ENCODE measurements around the gene SYCP2L. TPM values are rescaled to one million over a fixed set of nuclear protein-coding genes. Genes with fewer than 3 reads are reported as not detected.

The SYCP2L gene
- total RNA-seq (2022; extraction: Qiagen RNA extraction; ENCODE audit: low read depth): 2.4 to 3.9 TPM (median 3.6 TPM) in 5 replicates

GRCh38 chr6:10886691-10887502, at the start of gene SYCP2L:
TSS of gene SYCP2L (plus strand) at chr6:10887052. CDS start at chr6:10887127, 75 bp downstream.

GRCh38 chr6:10837995-10838793, 48.7 kb upstream of the SYCP2L start, which contains the start of gene MAK:
TSS of gene MAK (minus strand) at chr6:10838539. CDS start at chr6:10830648, 7,891 bp downstream.

Other genes with a start within 250 kb of the SYCP2L start
- gene C6orf52, start 192.4 kb upstream of the SYCP2L start, total RNA-seq (2022; extraction: Qiagen RNA extraction; ENCODE audit: low read depth): 1.4 to 2.7 TPM (median 2.0 TPM) in 5 replicates
- gene PAK1IP1, start 192.1 kb upstream of the SYCP2L start, total RNA-seq (2022; extraction: Qiagen RNA extraction; ENCODE audit: low read depth): 18.6 to 23.6 TPM (median 20.6 TPM) in 5 replicates
- gene TMEM14C, start 164.0 kb upstream of the SYCP2L start, total RNA-seq (2022; extraction: Qiagen RNA extraction; ENCODE audit: low read depth): 133 to 153 TPM (median 144 TPM) in 5 replicates
- 114 to 143 TPM (median 136 TPM) in 5 replicates for gene TMEM14B, start 139.2 kb upstream of the SYCP2L start, total RNA-seq (2022; extraction: Qiagen RNA extraction; ENCODE audit: low read depth)
- gene MAK, start 48.5 kb upstream of the SYCP2L start, total RNA-seq (2022; extraction: Qiagen RNA extraction; ENCODE audit: low read depth): 0.09 to 0.20 TPM (median 0.13 TPM) in 5 replicates
- not detected in 5 replicates for gene GCM2, start 5.0 kb upstream of the SYCP2L start, total RNA-seq (2022; extraction: Qiagen RNA extraction; ENCODE audit: low read depth)
- 3.6 to 7.5 TPM (median 6.7 TPM) in 5 replicates for gene ELOVL2, start 157.3 kb downstream of the SYCP2L start, total RNA-seq (2022; extraction: Qiagen RNA extraction; ENCODE audit: low read depth)
- 12.6 to 18.9 TPM (median 15.4 TPM) in 5 replicates for gene SMIM13, start 206.8 kb downstream of the SYCP2L start, total RNA-seq (2022; extraction: Qiagen RNA extraction; ENCODE audit: low read depth)
- not detected in 5 replicates for gene ERVFRD-1, start 224.7 kb downstream of the SYCP2L start, total RNA-seq (2022; extraction: Qiagen RNA extraction; ENCODE audit: low read depth)